Parathyroid adenoma (tissue), 2 donors: Measurements from ENCODE around the gene ATP6V1F.
A peak's percentile ranks its signal among the peaks of the same experiment; 100 is the strongest.

Experiments
- H2AFZ ChIP-seq: fragments of 300-600 bp; sonication (generic); one replicate; pipeline ENCODE4 v1.7.0; 2017; ENCODE audit warnings: antibody characterized with exemption, mild to moderate bottlenecking
- H3K27ac ChIP-seq: fragments of 300-600 bp; sonication (generic); one replicate; pipeline ENCODE4 v1.7.0; 2017
- H3K27me3 ChIP-seq: fragments of 300-600 bp; sonication (generic); one replicate; pipeline ENCODE4 v1.7.0; 2017; ENCODE audit warnings: low read length; ENCODE audit not compliant: control insufficient read depth, insufficient read depth
- H3K36me3 ChIP-seq: fragments of 300-600 bp; sonication (generic); one replicate; pipeline ENCODE4 v1.7.0; 2017; ENCODE audit warnings: low read length; ENCODE audit not compliant: control insufficient read depth, insufficient read depth
- H3K4me1 ChIP-seq: fragments of 300-600 bp; sonication (generic); one replicate; pipeline ENCODE4 v1.7.0; 2017; ENCODE audit warnings: control low read depth
- H3K4me2 ChIP-seq: fragments of 300-600 bp; sonication (generic); one replicate; pipeline ENCODE4 v1.7.0; 2017; ENCODE audit warnings: low read length
- H3K4me3 ChIP-seq: fragments of 300-600 bp; sonication (generic); one replicate; pipeline ENCODE4 v1.7.0; 2017; ENCODE audit warnings: low read depth, low read length
- H3K79me2 ChIP-seq: fragments of 300-600 bp; sonication (generic); one replicate; pipeline ENCODE4 v1.7.0; 2017; ENCODE audit warnings: control low read depth
- H3K9ac ChIP-seq: fragments of 300-600 bp; sonication (generic); one replicate; pipeline ENCODE4 v1.7.0; 2017; ENCODE audit warnings: mild to moderate bottlenecking
- H3K9me3 ChIP-seq: fragments of 300-600 bp; sonication (generic); one replicate; pipeline ENCODE4 v1.7.0; 2017; ENCODE audit warnings: low read length; ENCODE audit not compliant: control insufficient read depth
- CTCF ChIP-seq: fragments of 300-600 bp; sonication (generic); IDR thresholded peaks from one replicate; pipeline ENCODE4 v1.7.0; 2017; ENCODE audit warnings: antibody characterized with exemption, mild to moderate bottlenecking
- donor health status: primary hyperparathyroidism.

ATP6V1F gene

GRCh38 chr7:128871050-128871449 is 8.4 kb downstream of the ATP6V1F start:
- H3K4me1 ChIP-seq = peaks cover 14% of the 10 kb centered on the region
- H2AFZ ChIP-seq = no peak overlapping the region
- no peak overlapping the region for H3K4me3 ChIP-seq
- no peaks in the 10 kb centered on the region for H3K27me3 ChIP-seq
- H3K36me3 ChIP-seq = no peaks in the 10 kb centered on the region
- no peak overlapping the region for H3K27ac ChIP-seq
- H3K9ac ChIP-seq = no peak overlapping the region
- H3K4me2 ChIP-seq = no peak overlapping the region
- no peaks in the 10 kb centered on the region for H3K9me3 ChIP-seq
- TF ChIP-seq CTCF = no peak
- H3K79me2 ChIP-seq = no peaks in the 10 kb centered on the region

GRCh38 chr7:128872394-128872824 is 9.8 kb downstream of the ATP6V1F start:
- no peaks in the 10 kb centered on the region for H3K9me3 ChIP-seq

GRCh38 chr7:128873234-128873633 is 10.6 kb downstream of the ATP6V1F start:
- no peak overlapping the region for H3K4me3 ChIP-seq
- no peak overlapping the region for H3K27ac ChIP-seq
- peaks cover 14% of the 10 kb centered on the region for H3K4me1 ChIP-seq
- no peaks in the 10 kb centered on the region for H3K79me2 ChIP-seq
- no peak overlapping the region for H3K9ac ChIP-seq
- no peak overlapping the region for H3K4me2 ChIP-seq
- H3K9me3 ChIP-seq = no peaks in the 10 kb centered on the region
- H3K36me3 ChIP-seq = no peaks in the 10 kb centered on the region
- TF ChIP-seq CTCF = no peak
- no peaks in the 10 kb centered on the region for H3K27me3 ChIP-seq
- no peak overlapping the region for H2AFZ ChIP-seq

More at GRCh38 chr7:128872394-128872824, 9.8 kb downstream of the ATP6V1F start:
- H3K4me2 ChIP-seq = no peak overlapping the region
- no peaks in the 10 kb centered on the region for H3K36me3 ChIP-seq
- no peaks in the 10 kb centered on the region for H3K27me3 ChIP-seq
- H3K4me1 ChIP-seq = peaks cover 14% of the 10 kb centered on the region
- H3K27ac ChIP-seq = no peak overlapping the region
- no peak overlapping the region for H3K4me3 ChIP-seq
- H3K79me2 ChIP-seq = no peaks in the 10 kb centered on the region
- no peak overlapping the region for H3K9ac ChIP-seq
- H2AFZ ChIP-seq = no peak overlapping the region
- TF ChIP-seq CTCF = no peak

GRCh38 chr7:128874140-128875031 is 11.7 kb downstream of the ATP6V1F start:
- Histone ChIP-seq H3K36me3 (no peaks in the 10 kb centered on the region), H2AFZ (peak overlapping the region; percentile 79), H3K4me2 (peak overlapping the region; percentile 53), H3K27me3 (no peaks in the 10 kb centered on the region), H3K79me2 (no peaks in the 10 kb centered on the region), H3K27ac (peak overlapping the region; percentile 48), H3K4me1 (peaks cover 15% of the 10 kb centered on the region), H3K9me3 (no peaks in the 10 kb centered on the region), H3K4me3 (peak overlapping the region; percentile 38), H3K9ac (no peak overlapping the region)
- no peak for TF ChIP-seq CTCF
